Hematopoietic multipotent progenitor cell treated with erythropoietin and hydrocortisone succinate and interleukin-3 and kit ligand, for 8 days (in vitro differentiated cells): ENCODE data around the gene UGT2B7.
A peak's percentile ranks its signal among the peaks of the same experiment; 100 is the strongest.
"Not testable (repeated sequence)": the region's sequence is repeated elsewhere in the genome, so short reads cannot be mapped to it uniquely, and the experiment has no call there.

Experiments
- DNase-seq: peaks from one replicate; pipeline ENCODE4 v3.0.0-alpha.2; 2015

UGT2B7 gene

DNA sequence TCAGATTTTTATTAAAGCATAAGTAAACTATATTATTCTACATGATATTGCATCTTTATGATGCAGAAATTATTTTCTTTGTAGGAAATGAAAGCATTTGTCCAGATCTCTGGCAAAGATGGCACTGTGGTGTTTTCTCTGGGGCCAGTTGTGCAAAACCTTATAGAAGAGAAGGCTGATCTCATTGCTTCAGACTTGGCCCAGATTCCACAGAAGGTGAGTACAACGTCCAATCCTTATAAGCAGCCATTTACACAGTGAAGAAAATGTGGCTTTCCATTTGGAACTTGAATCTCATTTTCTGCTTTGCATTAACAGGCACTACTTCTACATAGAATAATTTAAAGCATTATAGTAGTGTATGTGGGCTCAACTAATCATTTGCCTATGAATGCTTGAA is 6.9 kb upstream of the UGT2B7 start:
- no peak for DNase-seq

DNA sequence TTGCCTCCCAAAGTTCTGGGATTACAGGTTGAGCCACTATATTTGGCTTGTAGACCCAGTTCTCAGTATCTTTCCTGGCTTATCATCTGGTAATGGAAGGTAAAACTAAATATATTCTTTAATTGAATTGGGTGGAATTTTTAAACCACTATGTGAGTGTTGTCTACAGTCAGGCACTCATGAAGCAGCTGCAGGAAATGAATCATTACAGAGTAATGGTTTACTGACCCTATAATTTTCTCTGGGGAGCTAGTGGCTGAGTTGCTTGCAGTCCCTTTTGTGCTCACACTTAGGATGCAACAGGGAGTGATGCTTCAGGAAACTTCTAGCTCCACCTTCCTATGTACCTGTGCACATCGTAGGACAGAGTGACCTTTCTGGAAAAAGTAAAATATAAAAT is 4.1 kb upstream of the UGT2B7 start:
- DNase-seq = no peak

GRCh38 chr4:69092980-69093568 is 3.2 kb upstream of the UGT2B7 start:
- DNase-seq = no peak

GRCh38 chr4:69093681-69094080 is 2.6 kb upstream of the UGT2B7 start:
- no peak for DNase-seq

DNA sequence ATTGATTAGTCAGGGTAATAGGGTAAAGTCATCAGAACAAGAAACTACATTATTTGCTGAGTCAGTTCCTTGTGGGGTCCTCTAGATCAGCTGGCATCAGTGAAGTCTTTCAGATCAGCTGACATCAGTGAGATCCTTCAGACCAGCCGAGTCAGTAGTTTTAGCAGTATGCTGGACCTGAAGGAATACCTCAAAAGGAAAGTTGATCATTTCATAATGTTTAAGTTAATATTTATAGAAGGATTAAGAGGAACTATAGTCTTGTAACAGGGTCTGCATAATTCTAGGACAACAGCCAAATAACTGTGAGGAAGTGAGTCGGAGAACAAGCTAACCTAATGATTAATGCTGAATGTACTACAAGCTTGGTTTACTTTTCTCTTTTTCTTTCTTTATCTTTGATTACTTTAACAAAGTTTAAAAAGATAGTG is 958 bp upstream of the UGT2B7 start:
- DNase-seq = peak; percentile 5

DNA sequence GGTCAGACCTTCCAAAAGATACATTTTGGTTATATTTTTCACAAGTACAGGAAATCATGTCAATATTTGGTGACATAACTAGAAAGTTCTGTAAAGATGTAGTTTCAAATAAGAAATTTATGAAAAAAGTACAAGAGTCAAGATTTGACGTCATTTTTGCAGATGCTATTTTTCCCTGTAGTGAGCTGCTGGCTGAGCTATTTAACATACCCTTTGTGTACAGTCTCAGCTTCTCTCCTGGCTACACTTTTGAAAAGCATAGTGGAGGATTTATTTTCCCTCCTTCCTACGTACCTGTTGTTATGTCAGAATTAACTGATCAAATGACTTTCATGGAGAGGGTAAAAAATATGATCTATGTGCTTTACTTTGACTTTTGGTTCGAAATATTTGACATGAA is 536 bp downstream of the UGT2B7 start:
- DNase-seq = no peak

GRCh38 chr4:69098470-69098869 is 2.2 kb downstream of the UGT2B7 start:
- DNase-seq = no peak

DNA sequence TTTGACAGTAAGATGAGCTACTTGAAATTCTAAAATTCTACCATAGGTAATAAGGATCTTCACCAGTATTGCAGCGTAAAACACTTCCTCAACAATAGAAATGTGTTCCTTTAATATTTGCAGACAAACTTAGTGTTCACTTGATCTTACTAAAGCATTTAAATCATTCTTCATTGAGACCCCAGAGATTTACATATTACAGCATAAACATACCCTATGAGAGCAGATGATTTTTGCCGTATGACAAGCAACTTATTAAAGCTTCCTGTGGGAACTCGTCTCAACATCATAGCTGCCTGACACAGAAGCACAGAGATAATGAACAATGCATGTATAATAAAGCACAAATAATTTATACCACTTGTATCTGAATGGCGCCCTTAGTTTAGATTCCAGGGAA is 3.6 kb downstream of the UGT2B7 start:
- no peak for DNase-seq

DNA sequence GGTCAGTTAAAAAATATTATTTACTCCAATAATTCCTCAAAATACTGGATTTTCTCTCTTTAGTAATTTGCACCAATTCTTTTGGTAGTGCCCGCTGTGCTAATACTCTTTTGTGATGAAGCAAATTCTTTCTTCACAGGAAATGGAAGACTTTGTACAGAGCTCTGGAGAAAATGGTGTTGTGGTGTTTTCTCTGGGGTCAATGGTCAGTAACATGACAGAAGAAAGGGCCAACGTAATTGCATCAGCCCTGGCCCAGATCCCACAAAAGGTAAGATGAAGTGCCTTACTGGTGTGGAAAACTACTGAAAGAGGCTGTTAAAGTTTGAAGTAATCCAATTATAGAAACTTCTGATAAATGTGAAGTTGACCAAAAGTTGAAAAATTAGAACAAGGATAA is 6.4 kb downstream of the UGT2B7 start:
- DNase-seq = not testable (repeated sequence)

GRCh38 chr4:69104719-69105275 is 8.5 kb downstream of the UGT2B7 start:
- no peak for DNase-seq

DNA sequence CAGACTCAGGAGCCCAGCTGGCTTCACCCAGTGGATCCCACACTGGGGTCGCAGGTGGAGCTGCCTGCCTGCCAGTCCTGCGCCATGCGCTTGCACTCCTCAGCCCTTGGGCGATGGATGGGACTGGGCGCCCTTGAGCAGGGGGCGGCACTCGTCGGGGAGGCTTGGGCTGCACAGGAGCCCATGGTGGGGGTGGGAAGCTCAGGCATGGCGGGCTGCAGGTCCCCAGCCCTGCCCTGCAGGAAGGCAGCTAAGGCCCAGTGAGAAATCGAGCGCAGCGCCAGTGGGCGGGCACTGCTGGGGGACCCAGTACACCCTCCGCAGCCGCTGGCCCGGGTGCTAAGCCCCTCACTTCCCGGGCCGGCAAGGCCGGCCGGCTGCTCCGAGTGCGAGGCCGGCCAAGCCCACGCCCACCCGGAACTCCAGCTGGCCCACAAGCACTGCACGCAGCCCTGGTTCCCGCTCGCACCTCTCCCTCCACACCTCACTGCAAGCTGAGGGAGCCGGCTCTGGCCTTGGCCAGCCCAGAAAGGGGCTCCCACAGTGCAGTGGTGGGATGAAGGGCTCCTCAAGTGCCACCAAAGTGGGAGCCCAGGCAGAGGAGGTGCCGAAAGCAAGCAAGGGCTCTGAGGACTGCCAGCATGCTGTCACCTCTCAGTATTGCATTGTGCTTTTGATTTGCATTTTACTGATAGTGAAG is 19.0 kb downstream of the UGT2B7 start:
- not testable (repeated sequence) for DNase-seq

DNA sequence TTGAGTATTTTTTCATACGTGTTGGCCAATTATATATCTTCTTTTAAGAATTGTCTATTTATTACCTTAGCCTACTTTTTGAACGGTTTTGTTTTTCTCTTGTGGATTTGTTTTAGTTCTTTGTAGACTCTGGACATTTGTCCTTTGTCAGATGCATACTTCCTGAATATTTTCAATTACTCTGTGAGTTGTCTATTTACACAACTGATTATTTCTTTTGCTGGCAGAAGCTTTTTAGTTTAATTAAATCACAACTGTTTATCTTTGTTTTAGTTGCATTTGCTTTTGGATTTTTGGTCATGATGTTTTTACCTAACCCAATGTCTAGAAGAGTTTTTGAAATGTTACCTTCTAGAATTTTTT is 19.6 kb downstream of the UGT2B7 start:
- no peak for DNase-seq

- no peak for DNase-seq
Measured at GRCh38 chr4:69116645-69117321, 20.5 kb downstream of the UGT2B7 start.

DNA sequence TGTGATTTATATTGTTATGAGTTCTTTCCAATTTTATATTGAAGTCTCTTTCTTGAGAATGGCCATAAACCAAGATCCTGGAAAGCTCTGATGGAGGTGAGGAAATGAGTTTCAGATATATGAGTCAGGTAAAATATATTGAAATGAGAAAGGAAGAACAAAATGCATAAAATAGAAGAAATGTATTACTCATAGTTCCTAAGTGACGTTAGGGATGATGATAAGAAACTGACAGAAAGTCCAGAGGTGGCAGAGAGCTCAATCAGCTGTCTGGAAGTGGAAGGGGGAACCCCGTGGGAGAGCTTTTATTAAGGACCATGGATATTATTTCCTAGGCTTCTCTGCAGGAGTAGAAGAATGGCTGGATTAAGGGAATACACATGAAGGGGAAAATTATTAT is 24.6 kb downstream of the UGT2B7 start:
- DNase-seq = no peak

- DNase-seq = no peak
Measured at GRCh38 chr4:69122476-69122875, 26.2 kb downstream of the UGT2B7 start.

DNA sequence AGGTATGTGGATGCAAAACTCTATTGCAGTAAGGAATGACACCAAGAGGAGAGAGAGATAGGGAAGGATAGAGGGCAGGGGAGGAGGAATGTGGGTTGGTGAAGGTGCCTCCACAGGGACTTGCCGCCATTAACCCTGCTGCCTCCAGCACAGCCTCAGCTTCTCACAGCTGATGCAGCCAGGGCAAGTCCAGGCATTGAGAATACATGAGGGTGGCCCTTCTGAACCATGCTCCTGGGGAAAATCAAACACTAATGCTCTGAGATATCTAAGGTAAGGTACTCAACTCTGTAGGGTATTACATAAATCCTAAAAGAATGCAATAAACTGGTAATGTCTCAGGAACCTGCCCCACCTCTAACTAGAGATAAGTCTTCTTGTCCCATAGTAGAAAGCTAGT is 28.7 kb downstream of the UGT2B7 start:
- no peak for DNase-seq

DNA sequence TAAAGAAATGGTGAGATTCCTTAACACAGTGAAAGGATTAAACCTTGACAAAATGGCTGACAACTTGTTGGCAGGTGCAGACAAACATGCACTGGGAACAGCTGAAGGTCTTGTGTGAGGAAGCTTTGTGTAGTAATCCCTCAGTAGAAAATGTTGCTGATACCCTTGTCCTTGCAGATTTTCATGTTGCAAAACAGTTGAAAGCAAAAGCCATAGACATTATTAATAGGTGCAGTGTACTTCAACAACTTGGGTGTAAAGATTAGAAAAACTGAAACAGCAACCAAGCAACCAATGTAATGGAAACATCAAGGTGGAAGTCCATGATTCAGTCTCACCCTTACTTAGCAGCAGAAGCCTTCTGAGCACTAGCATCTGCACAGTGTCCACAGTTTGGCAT is 29.8 kb downstream of the UGT2B7 start:
- no peak for DNase-seq

- DNase-seq = no peak
Measured at GRCh38 chr4:69133993-69134392, 37.7 kb downstream of the UGT2B7 start.

DNA sequence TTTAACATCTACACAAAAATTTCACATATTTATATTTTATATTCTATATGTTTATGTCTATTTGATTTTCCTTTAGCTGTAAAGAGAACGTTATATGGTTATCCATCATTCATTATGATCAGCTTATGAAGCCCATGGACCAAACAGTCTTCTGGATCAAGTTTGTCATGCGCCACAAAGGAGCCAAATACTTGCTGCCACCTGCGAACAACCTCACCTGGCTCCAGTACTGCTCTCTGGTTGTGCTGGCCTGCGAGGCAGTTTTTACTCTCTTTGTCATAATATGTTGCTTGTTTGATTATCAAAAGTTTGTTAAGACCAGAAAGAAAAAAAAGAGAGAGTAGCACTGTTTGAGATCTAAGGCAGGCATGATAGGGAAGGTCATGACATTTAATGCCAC is 38.2 kb downstream of the UGT2B7 start:
- no peak for DNase-seq

DNA sequence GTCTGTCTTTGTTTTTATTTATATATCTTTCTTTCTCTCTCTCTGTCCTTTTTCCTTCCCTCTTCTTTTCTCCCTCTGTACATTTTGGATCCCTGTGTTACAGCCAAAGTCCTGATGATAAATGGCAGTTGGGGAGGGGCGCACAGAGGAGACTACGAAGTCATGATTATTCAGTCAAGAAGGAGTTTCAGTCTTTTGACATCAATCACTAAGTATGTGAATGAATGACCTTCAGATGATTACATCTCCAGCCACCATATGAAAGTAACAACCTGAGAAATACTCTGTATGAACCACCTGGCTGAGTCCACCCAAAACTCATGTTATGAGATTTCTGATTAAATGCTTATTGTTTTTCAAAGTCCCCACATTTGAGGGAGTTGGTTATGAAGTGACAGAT is 45.0 kb downstream of the UGT2B7 start:
- DNase-seq = no peak

DNA sequence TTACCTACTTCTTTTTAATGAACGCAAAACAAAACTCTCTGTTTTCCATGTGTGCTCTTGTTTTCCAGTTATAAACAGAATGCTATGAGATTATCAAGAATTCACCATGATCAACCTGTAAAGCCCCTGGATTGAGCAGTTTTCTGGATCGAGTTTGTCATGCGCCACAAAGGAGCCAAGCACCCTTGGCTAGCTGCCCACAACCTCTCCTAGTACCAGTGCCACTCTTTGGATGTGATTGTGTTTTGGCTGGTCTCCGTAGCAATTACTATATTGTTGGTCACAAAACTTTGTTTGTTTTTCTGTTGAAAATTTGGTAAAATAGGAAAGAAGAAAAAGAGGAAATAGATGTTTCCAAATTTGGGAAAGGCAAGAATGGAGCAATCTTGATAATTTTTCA is 51.1 kb downstream of the UGT2B7 start:
- DNase-seq = no peak

GRCh38 chr4:69154021-69154420 is 57.7 kb downstream of the UGT2B7 start:
- no peak for DNase-seq

GRCh38 chr4:69156913-69157312 is 60.6 kb downstream of the UGT2B7 start:
- DNase-seq = peak; percentile 9
